Transverse colon (tissue), 4 donors: ENCODE data around the gene CACNA2D4. TPM values are rescaled to one million over a fixed set of nuclear protein-coding genes. Genes with fewer than 3 reads are reported as not detected.

ENCODE experiments used
- DNase-seq: peaks from one replicate; pipeline ENCODE4 v3.0.0-alpha.2; 2019
- H3K27ac ChIP-seq, 4 donors: fragments of 200-600 bp; sonication (generic); 2 replicates each; pipeline ENCODE4 v1.5.1; 2016 to 2018; ENCODE audit warnings: inconsistent platforms in 4 of 4
- H3K27me3 ChIP-seq: fragments of 200-600 bp; sonication (generic); 2 replicates; pipeline ENCODE4 v1.5.1; 2017; ENCODE audit warnings: inconsistent platforms
- H3K36me3 ChIP-seq, 4 donors: fragments of 200-600 bp; sonication (generic); 2 replicates each; pipeline ENCODE4 v1.5.1; 2017 to 2019; ENCODE audit warnings: inconsistent platforms in 4 of 4
- H3K4me1 ChIP-seq, 4 donors: fragments of 200-600 bp; sonication (generic); 2 replicates each; pipeline ENCODE4 v1.5.1; 2017 to 2020; ENCODE audit warnings: inconsistent platforms in 4 of 4
- H3K4me3 ChIP-seq, 4 donors: fragments of 200-600 bp; sonication (generic); 1 replicate in 1 of 4; 2 replicates in 3 of 4; pipeline versions ENCODE4 v1.5.1 to v1.6.1; 2017 to 2019; ENCODE audit warnings: inconsistent platforms in 4 of 4
- H3K9me3 ChIP-seq, 2 donors: fragments of 200-600 bp; sonication (generic); 2 replicates each; pipeline ENCODE4 v1.5.1; 2017 to 2019; ENCODE audit warnings: inconsistent platforms in 2 of 2
- EP300 ChIP-seq: sonication (generic); formaldehyde crosslinking; IDR thresholded peaks from one replicate; pipeline ENCODE4 v1.6.1; 2017; ENCODE audit warnings: antibody characterized with exemption, low read depth
- POLR2A ChIP-seq: fragments of 450-650 bp; IDR thresholded peaks from one replicate; pipeline ENCODE4 v1.6.1; 2016; ENCODE audit warnings: antibody characterized with exemption, mild to moderate bottlenecking, moderate library complexity
- POLR2AphosphoS5 ChIP-seq, 3 donors: sonication (generic); formaldehyde crosslinking; IDR thresholded peaks; one replicate each; pipeline ENCODE4 v1.6.1; 2016; ENCODE audit warnings: antibody characterized with exemption in 3 of 3
- WGBS, 2 donors: methylation state at CpG; one replicate each; pipeline ENCODE4 v1.1.5; 2018; ENCODE audit warnings: low coverage in 1 of 2; 5-methylcytosine and 5-hydroxymethylcytosine counted together
- in situ Hi-C, 4 donors: fragments of 200-750 bp; cut with MboI; loops; one replicate each; pipeline versions ENCODE4 v1.15.0 to v1.15.1; 2017; ENCODE audit warnings: low sequenced_read_pairs in 3 of 4, low pct_ligation_motif_present in 1 of 4, low pct_unique_long_range_greater_than_20kb in 1 of 4
- intact Hi-C: fragments of 100-400 bp; cut with DNase I; formaldehyde crosslinking; loops from one replicate; pipeline ENCODE4 v1.15.1; 2023; ENCODE audit warnings: low total_unique reads
- total RNA-seq, 4 donors: library from RNA; depleted of rRNA; stranded (reverse); fragments of >200 nt; gene quantifications; one replicate each; pipeline ENCODE4 v1.1.0, GENCODE V29; 2016
- TF ChIP-seq, protein P1 (sequence below), 5 experiments: fragments of 200-600 bp in 3 of 5; fragments of 450-650 bp in 2 of 5; sonication (generic) in 3 of 5; IDR thresholded peaks; 1 replicate in 2 of 5; 2 replicates in 3 of 5; pipeline ENCODE4 v1.5.1; 2016 to 2017; ENCODE audit warnings: antibody characterized with exemption in 5 of 5, inconsistent platforms in 3 of 5, mild to moderate bottlenecking in 2 of 5, moderate library complexity in 1 of 5

Gene CACNA2D4
- total RNA-seq, 4 donors from 2014 or later = 6.5 to 22.8 (median 7.2) TPM; not detected in 1

DNA sequence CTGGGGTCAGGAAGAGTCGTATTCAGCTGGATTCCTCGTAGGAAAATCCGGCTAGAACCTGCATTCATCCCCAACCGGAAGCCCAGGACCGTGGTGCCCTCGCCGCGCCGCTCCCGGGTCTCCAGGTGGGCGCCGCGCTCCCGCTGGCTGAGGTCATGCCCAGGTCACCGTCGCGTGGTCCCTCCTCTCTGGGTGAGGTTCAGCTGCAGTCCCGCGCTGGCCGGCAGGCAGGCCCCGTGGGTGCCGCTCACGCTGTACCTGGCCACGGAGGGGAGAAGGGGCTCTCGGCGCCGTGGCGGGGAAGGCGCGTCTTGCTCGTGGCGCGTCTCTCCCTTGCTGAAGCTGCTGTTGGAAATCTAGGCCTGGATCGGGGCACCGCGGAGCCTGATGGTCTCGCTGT, 53.6 kb downstream of the CACNA2D4 start:
- Histone ChIP-seq H3K4me1 (no peaks in the 10 kb centered on the region), H3K36me3 (no peaks in the 10 kb centered on the region), H3K27ac (no peak overlapping the region), H3K27me3 (peaks cover 4% of the 10 kb centered on the region), H3K4me3 (no peak overlapping the region), H3K9me3 (no peaks in the 10 kb centered on the region)
- intact Hi-C loops (no loop called here), in situ Hi-C loops (no loop called here)
- TF ChIP-seq POLR2A (no peak), EP300 (no peak)
- TF ChIP-seq, protein P1, sequence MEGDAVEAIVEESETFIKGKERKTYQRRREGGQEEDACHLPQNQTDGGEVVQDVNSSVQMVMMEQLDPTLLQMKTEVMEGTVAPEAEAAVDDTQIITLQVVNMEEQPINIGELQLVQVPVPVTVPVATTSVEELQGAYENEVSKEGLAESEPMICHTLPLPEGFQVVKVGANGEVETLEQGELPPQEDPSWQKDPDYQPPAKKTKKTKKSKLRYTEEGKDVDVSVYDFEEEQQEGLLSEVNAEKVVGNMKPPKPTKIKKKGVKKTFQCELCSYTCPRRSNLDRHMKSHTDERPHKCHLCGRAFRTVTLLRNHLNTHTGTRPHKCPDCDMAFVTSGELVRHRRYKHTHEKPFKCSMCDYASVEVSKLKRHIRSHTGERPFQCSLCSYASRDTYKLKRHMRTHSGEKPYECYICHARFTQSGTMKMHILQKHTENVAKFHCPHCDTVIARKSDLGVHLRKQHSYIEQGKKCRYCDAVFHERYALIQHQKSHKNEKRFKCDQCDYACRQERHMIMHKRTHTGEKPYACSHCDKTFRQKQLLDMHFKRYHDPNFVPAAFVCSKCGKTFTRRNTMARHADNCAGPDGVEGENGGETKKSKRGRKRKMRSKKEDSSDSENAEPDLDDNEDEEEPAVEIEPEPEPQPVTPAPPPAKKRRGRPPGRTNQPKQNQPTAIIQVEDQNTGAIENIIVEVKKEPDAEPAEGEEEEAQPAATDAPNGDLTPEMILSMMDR (IDR thresholded peaks at IDR 0.05) = no peak
- WGBS, 2 donors = 87% methylated on average over 34 of the region's 37 CpGs; no CpG with 5 or more reads in 1 of the 2 donors
- DNase-seq = no peak

DNA sequence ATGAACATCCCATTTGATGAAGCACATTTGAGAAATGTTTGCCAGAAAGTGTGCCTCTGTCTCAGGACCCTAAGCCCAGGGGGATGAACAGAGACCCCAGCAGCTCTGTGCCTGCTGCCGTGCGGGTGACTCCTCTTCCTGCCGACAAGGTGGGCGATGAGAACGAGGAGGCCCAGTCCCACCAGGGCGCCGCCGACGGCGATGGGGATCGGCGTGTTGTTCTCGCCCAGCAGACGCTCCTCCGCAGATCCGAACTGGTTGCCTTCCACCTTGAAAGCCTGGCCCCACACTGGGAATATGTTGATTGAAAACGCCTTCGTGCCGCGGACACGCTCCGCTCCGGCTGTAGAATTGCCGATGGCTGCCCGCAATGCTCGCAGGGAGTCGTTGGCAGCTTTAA, 54.0 kb downstream of the CACNA2D4 start:
- intact Hi-C loops (no loop called here), in situ Hi-C loops (no loop called here)
- Histone ChIP-seq H3K36me3 (no peaks in the 10 kb centered on the region), H3K27me3 (peaks cover 4% of the 10 kb centered on the region), H3K4me1 (no peaks in the 10 kb centered on the region), H3K9me3 (no peaks in the 10 kb centered on the region), H3K27ac (no peak overlapping the region), H3K4me3 (no peak overlapping the region)
- no peak for DNase-seq
- TF ChIP-seq POLR2AphosphoS5 (IDR thresholded peaks at IDR 0.05) = no peak
- no peak for TF ChIP-seq EP300
- TF ChIP-seq, protein P1 (IDR thresholded peaks at IDR 0.05) = no peak
- TF ChIP-seq POLR2A = no peak
- 60 to 89% methylated on average over 1 to 27 of the region's 27 CpGs for WGBS, 2 donors

DNA sequence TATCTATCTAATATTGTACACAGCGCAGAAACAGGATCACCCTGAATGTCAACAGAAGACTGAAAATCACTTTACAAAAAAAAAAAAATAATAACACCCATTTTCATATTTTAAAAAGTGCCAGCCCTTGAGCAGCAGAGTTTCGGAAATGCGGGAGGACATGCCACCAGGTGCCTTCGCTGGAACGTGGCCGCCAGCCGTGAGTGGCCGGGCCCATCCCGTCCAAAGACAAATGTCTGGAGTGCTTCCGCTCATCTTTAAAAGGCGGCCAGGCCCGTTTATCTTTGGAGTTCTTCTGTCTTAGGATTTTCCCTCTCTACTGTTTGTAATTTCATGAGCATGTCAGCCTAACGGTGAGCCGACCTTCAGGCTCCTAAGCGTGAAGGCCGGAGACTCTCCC, 54.6 kb downstream of the CACNA2D4 start:
- intact Hi-C loops = no loop called here
- 91 to 95% methylated on average over 15 to 16 of the region's 16 CpGs for WGBS, 2 donors

GRCh38 chr12:1862973-1863372, 55.5 kb downstream of the CACNA2D4 start:
- no peaks in the 10 kb centered on the region for H3K9me3 ChIP-seq
- in situ Hi-C loops = no loop called here
- DNase-seq = no peak

More for the DNA sequence above, 54.6 kb downstream of the CACNA2D4 start:
- Histone ChIP-seq H3K4me1 (no peaks in the 10 kb centered on the region), H3K27me3 (peaks cover 4% of the 10 kb centered on the region), H3K27ac (no peak overlapping the region), H3K4me3 (no peak overlapping the region), H3K36me3 (no peaks in the 10 kb centered on the region), H3K9me3 (no peaks in the 10 kb centered on the region)
- TF ChIP-seq POLR2AphosphoS5 (IDR thresholded peaks at IDR 0.05) = no peak
- TF ChIP-seq, protein P1 (IDR thresholded peaks at IDR 0.05) = no peak
- no peak for TF ChIP-seq EP300
- no peak for TF ChIP-seq POLR2A
- no peak for DNase-seq
- in situ Hi-C loops = no loop called here

More at GRCh38 chr12:1862973-1863372, 55.5 kb downstream of the CACNA2D4 start:
- Histone ChIP-seq H3K4me3 (no peak overlapping the region), H3K27me3 (peaks cover 4% of the 10 kb centered on the region), H3K4me1 (no peaks in the 10 kb centered on the region), H3K27ac (no peak overlapping the region), H3K36me3 (no peaks in the 10 kb centered on the region)
- intact Hi-C loops = no loop called here
- no peak for TF ChIP-seq POLR2A
- TF ChIP-seq, protein P1 (IDR thresholded peaks at IDR 0.05) = no peak
- no peak for TF ChIP-seq POLR2AphosphoS5 (IDR thresholded peaks at IDR 0.05)
- no peak for TF ChIP-seq EP300
